AG08395 (cell line): ENCODE measurements around the gene RPL22.

ENCODE experiments used
- DNase-seq: peaks from one replicate; pipeline ENCODE4 v3.0.0; 2012; ENCODE audit warnings: mixed read lengths, low spot score

The RPL22 gene

GRCh38 chr1:6200188-6200809 lies 904 bp upstream of the RPL22 start:
- no peak for DNase-seq

- DNase-seq: no peak
Observed at GRCh38 chr1:6198646-6199297, 623 bp downstream of the RPL22 start.

GRCh38 chr1:6197746-6198427 lies 1.5 kb downstream of the RPL22 start:
- no peak for DNase-seq

- no peak for DNase-seq
Observed at GRCh38 chr1:6191968-6192367, 7.4 kb downstream of the RPL22 start.

GRCh38 chr1:6188466-6188865 lies 10.9 kb downstream of the RPL22 start:
- DNase-seq: no peak

- no peak for DNase-seq
Observed at GRCh38 chr1:6185635-6186382, 13.6 kb downstream of the RPL22 start.

- DNase-seq: no peak
Observed at GRCh38 chr1:6185151-6185550, 14.2 kb downstream of the RPL22 start.

GRCh38 chr1:6184083-6184783 lies 15.2 kb downstream of the RPL22 start:
- no peak for DNase-seq

GRCh38 chr1:6183520-6183989 lies 15.8 kb downstream of the RPL22 start:
- no peak for DNase-seq

- no peak for DNase-seq
Observed at GRCh38 chr1:6181347-6181770, 18.0 kb downstream of the RPL22 start.

- DNase-seq: no peak
Observed at GRCh38 chr1:6180707-6181311, 18.6 kb downstream of the RPL22 start.

- no peak for DNase-seq
Observed at GRCh38 chr1:6180268-6180706, 19.1 kb downstream of the RPL22 start, which contains the start of gene CHD5. Gene CHD5, minus strand, starts transcription at chr1:6180321. Its CDS starts 298 bp downstream, at chr1:6180023.

GRCh38 chr1:6179564-6180175 lies 19.7 kb downstream of the RPL22 start:
- DNase-seq: no peak

- DNase-seq: no peak
Observed at GRCh38 chr1:6178751-6179563, 20.4 kb downstream of the RPL22 start.

GRCh38 chr1:6177681-6178380 lies 21.6 kb downstream of the RPL22 start:
- no peak for DNase-seq

- no peak for DNase-seq
Observed at GRCh38 chr1:6176779-6177178, 22.6 kb downstream of the RPL22 start.

GRCh38 chr1:6175411-6175828 lies 24.0 kb downstream of the RPL22 start:
- DNase-seq: no peak

- no peak for DNase-seq
Observed at GRCh38 chr1:6174621-6175410, 24.6 kb downstream of the RPL22 start.
